Fibroblast of lung (primary cell): ENCODE data around the gene CREB5.

ENCODE experiments used
- CTCF ChIP-seq, 2 donors: IDR thresholded peaks in 1 of 2; conservative IDR thresholded peaks in 1 of 2; 1 replicate in 1 of 2; 2 replicates in 1 of 2; pipeline ENCODE4 v1.5.1; 2011 to 2012; ENCODE audit warnings: low read length in 2 of 2, control low read depth in 1 of 2, inconsistent platforms in 1 of 2, low read depth in 1 of 2, mild to moderate bottlenecking in 1 of 2
- EZH2 ChIP-seq: IDR thresholded peaks from 2 replicates; pipeline ENCODE4 v1.5.1; 2012; ENCODE audit warnings: low read length, control low read depth, mild to moderate bottlenecking; ENCODE audit errors: missing control alignments

- TF ChIP-seq CTCF (conservative IDR thresholded peaks at IDR 0.05 in 1 of 2, IDR thresholded peaks at IDR 0.05 in 1 of 2; ENCODE audit: low read depth in 1 of 2, low read length in 2 of 2) = no peak
- TF ChIP-seq EZH2 = no peak
These were observed 332.6 kb downstream of the CREB5 start for GRCh38 chr7:28744951-28745350.
